Measurements from ENCODE around the gene INHBA. TPM values are rescaled to one million over a fixed set of nuclear protein-coding genes. Genes with fewer than 3 reads are reported as not detected.

Gene INHBA
- total RNA-seq, 3 donors from 2014 or later = 0.59 to 2.0 (median 0.64) TPM

DNA sequence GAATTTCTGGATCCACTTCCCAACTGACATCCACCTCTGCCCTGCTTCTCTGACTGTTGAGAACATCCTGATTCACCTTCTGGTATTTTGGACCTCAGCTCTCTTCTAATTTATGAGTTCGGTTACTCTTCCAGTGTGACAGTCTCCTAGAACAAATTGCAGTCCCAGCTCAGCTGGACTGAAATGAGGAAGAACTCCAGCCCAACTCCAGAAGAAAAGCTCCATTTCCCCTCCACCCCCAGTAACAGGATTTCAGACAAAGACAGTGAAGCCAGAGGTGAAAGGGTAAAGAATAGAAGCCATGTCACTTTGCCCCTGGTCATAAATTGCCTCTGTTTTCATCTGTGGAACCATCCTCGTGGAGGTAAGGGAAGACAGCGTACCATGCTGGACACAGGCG lies 26.2 kb upstream of the INHBA start:
- no peaks in the 10 kb centered on the region for H3K4me1 ChIP-seq
- intact Hi-C loops (cut with DNase I; ENCODE audit: low total_unique reads) = no loop called here
- no peak overlapping the region for H3K27ac ChIP-seq
- H3K4me3 ChIP-seq = no peak overlapping the region
- H3K9me3 ChIP-seq = no peaks in the 10 kb centered on the region
- DNase-seq (ENCODE audit: low spot score in 2 of 2) = no peak
- H3K27me3 ChIP-seq = no peaks in the 10 kb centered on the region
- no peaks in the 10 kb centered on the region for H3K36me3 ChIP-seq
- TF ChIP-seq POLR2A (IDR thresholded peaks at IDR 0.05) (no peak), POLR2AphosphoS5 (IDR thresholded peaks at IDR 0.05) (no peak)
- TF ChIP-seq, protein P1, sequence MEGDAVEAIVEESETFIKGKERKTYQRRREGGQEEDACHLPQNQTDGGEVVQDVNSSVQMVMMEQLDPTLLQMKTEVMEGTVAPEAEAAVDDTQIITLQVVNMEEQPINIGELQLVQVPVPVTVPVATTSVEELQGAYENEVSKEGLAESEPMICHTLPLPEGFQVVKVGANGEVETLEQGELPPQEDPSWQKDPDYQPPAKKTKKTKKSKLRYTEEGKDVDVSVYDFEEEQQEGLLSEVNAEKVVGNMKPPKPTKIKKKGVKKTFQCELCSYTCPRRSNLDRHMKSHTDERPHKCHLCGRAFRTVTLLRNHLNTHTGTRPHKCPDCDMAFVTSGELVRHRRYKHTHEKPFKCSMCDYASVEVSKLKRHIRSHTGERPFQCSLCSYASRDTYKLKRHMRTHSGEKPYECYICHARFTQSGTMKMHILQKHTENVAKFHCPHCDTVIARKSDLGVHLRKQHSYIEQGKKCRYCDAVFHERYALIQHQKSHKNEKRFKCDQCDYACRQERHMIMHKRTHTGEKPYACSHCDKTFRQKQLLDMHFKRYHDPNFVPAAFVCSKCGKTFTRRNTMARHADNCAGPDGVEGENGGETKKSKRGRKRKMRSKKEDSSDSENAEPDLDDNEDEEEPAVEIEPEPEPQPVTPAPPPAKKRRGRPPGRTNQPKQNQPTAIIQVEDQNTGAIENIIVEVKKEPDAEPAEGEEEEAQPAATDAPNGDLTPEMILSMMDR (IDR thresholded peaks at IDR 0.05) = no peak

DNA sequence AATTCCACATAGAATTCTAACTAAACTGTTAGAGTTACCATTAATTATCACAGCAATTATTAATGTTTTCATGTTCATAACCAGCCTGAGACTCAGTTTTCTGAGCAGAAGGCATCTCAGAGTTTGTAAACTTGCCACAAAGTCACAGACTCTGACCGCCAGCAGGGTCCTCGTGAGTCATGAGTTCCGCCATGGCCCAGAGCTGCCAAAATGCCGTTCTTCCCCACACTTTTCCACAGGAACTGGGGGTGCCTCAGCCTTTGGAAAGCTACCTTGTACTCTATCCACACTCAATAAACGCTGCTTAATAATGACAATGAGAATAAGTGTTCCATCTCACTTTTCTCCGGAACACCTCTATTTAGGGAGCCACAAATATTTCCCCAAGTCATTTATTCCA lies 22.1 kb upstream of the INHBA start:
- Histone ChIP-seq H3K4me3 (no peak overlapping the region), H3K9me3 (no peaks in the 10 kb centered on the region), H3K4me1 (no peaks in the 10 kb centered on the region), H3K36me3 (no peaks in the 10 kb centered on the region), H3K27ac (no peak overlapping the region), H3K27me3 (no peaks in the 10 kb centered on the region)
- TF ChIP-seq POLR2A (IDR thresholded peaks at IDR 0.05) (no peak), POLR2AphosphoS5 (IDR thresholded peaks at IDR 0.05) (no peak)
- TF ChIP-seq, protein P1 (IDR thresholded peaks at IDR 0.05) = no peak
- intact Hi-C loops (cut with DNase I; ENCODE audit: low total_unique reads) = no loop called here
- no peak for DNase-seq (ENCODE audit: low spot score in 2 of 2)

DNA sequence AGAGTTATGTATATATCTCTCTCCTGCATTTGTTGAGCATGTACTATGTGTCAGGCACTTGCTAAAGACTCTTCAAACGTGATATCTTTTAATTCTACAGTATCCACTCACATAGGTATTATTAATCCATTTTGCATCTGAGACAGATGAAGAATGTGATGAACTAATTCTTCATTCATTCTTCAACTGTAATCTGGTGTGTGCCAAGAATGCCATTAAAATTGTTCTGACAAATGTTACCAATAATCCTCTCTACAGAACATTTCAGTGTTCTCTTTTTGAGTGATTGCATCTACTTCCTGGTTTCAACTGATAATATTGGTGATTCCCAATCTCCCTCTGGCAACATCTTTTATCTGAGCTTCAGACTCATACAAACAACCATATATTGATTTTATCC lies 18.0 kb upstream of the INHBA start:
- no peak overlapping the region for H3K4me3 ChIP-seq
- intact Hi-C loops (cut with DNase I; ENCODE audit: low total_unique reads) = no loop called here
- H3K36me3 ChIP-seq = no peaks in the 10 kb centered on the region
- no peak for TF ChIP-seq POLR2AphosphoS5 (IDR thresholded peaks at IDR 0.05)
- TF ChIP-seq POLR2A (IDR thresholded peaks at IDR 0.05) = no peak
- TF ChIP-seq, protein P1 (IDR thresholded peaks at IDR 0.05) = no peak
- H3K27me3 ChIP-seq = no peaks in the 10 kb centered on the region
- H3K4me1 ChIP-seq = no peaks in the 10 kb centered on the region
- no peaks in the 10 kb centered on the region for H3K9me3 ChIP-seq
- H3K27ac ChIP-seq = no peak overlapping the region
- no peak for DNase-seq (ENCODE audit: low spot score in 2 of 2)

DNA sequence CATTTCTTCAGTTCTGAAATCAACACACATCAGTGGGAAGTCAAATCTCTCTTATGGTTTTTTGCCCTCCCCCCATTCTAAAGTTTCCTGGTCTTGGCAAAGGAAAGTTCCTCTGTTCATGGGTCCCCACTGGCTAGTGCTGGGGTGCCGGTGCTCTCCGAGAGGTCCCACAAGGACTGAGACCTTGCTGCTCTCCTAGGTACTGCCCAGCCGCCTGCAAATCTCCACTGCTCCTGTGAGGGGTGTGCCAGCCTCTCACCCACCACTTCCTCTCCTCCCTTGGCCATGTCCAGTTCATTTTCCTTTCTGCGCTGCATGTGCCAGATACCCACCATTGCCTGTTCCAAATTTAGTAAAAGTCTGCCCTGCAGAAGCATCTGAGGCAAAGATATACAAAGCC lies 17.2 kb upstream of the INHBA start:
- intact Hi-C loops (cut with DNase I; ENCODE audit: low total_unique reads) = no loop called here
- H3K9me3 ChIP-seq = no peaks in the 10 kb centered on the region
- DNase-seq (ENCODE audit: low spot score in 2 of 2) = no peak
- H3K36me3 ChIP-seq = no peaks in the 10 kb centered on the region
- H3K27ac ChIP-seq = no peak overlapping the region
- no peaks in the 10 kb centered on the region for H3K27me3 ChIP-seq
- TF ChIP-seq POLR2A (IDR thresholded peaks at IDR 0.05) (no peak), POLR2AphosphoS5 (IDR thresholded peaks at IDR 0.05) (no peak)
- TF ChIP-seq, protein P1 (IDR thresholded peaks at IDR 0.05) = no peak
- no peaks in the 10 kb centered on the region for H3K4me1 ChIP-seq
- H3K4me3 ChIP-seq = no peak overlapping the region

DNA sequence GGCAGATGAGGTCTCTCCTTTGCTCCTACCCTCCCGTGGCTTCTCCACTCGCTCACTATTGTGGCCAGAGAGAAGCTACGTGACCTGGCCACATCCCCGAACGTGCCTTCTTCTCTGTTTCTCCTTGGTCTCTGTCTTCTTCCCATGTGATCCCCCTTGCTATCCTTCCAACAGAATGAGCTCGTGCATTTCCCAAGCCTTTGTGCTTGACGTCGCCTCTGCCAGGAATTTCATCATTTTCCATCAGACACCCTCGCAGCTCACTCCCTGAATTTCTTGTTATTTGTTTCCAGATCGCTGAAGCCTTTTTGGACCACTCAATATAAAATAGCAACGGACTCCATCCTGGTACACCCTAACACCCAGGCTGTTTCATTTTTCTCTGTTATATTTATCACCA lies 13.8 kb upstream of the INHBA start:
- TF ChIP-seq POLR2AphosphoS5 (IDR thresholded peaks at IDR 0.05) = peak in 1 of 3 donors; percentile 65
- TF ChIP-seq, protein P1 (IDR thresholded peaks at IDR 0.05) = no peak
- no peak for DNase-seq (ENCODE audit: low spot score in 2 of 2)
- intact Hi-C loops (cut with DNase I; ENCODE audit: low total_unique reads) = no loop called here
- Histone ChIP-seq H3K27ac (peak overlapping the region in 1 of 2 donors; percentile 53), H3K4me1 (no peaks in the 10 kb centered on the region), H3K27me3 (no peaks in the 10 kb centered on the region), H3K36me3 (no peaks in the 10 kb centered on the region), H3K4me3 (no peak overlapping the region), H3K9me3 (no peaks in the 10 kb centered on the region)

Data from breast epithelium (tissue), 4 donors.